HG02763 (cell line): ENCODE data around the gene COPRS.

ENCODE experiments used
- ATAC-seq: cut with Tn5 transposase; IDR thresholded peaks from one replicate; pipeline ENCODE4 v1.9.1; 2021; ENCODE audit warnings: mild to moderate bottlenecking, moderate library complexity; ENCODE audit not compliant: unreplicated experiment

COPRS gene

GRCh38 chr17:31858642-31859486 is at the start of gene COPRS:
Gene COPRS, minus strand, starts transcription at chr17:31859244. Its CDS starts 45 bp downstream, at chr17:31859199.
- peak; percentile 83 for ATAC-seq

GRCh38 chr17:31908386-31908785 is 49.3 kb upstream of the COPRS start:
- ATAC-seq = no peak

- ATAC-seq = no peak
Measured at GRCh38 chr17:31907342-31907962, 48.4 kb upstream of the COPRS start.

- ATAC-seq = no peak
Measured at GRCh38 chr17:31903401-31903800, 44.4 kb upstream of the COPRS start.

GRCh38 chr17:31902693-31903092 is 43.6 kb upstream of the COPRS start:
- ATAC-seq = no peak

GRCh38 chr17:31900877-31901276 is 41.8 kb upstream of the COPRS start:
- no peak for ATAC-seq

- no peak for ATAC-seq
Measured at GRCh38 chr17:31888124-31888523, 29.1 kb upstream of the COPRS start.

GRCh38 chr17:31882571-31882970 is 23.5 kb upstream of the COPRS start:
- no peak for ATAC-seq

GRCh38 chr17:31880311-31880710 is 21.3 kb upstream of the COPRS start:
- ATAC-seq = no peak

- ATAC-seq = no peak
Measured at GRCh38 chr17:31878703-31879073, 19.6 kb upstream of the COPRS start.

GRCh38 chr17:31877911-31878702 is 19.1 kb upstream of the COPRS start:
- no peak for ATAC-seq

GRCh38 chr17:31877341-31877740 is 18.3 kb upstream of the COPRS start:
- ATAC-seq = no peak

- ATAC-seq = no peak
Measured at GRCh38 chr17:31875081-31875480, 16.0 kb upstream of the COPRS start.

- ATAC-seq = no peak
Measured at GRCh38 chr17:31869797-31870568, 10.9 kb upstream of the COPRS start.

- ATAC-seq = no peak
Measured at GRCh38 chr17:31869031-31869430, 10.0 kb upstream of the COPRS start.

GRCh38 chr17:31859487-31860008 is 504 bp upstream of the COPRS start:
- ATAC-seq = no peak

- ATAC-seq = no peak
Measured at GRCh38 chr17:31857920-31858641, 963 bp downstream of the COPRS start.

- no peak for ATAC-seq
Measured at GRCh38 chr17:31856750-31857149, 2.3 kb downstream of the COPRS start.

- no peak for ATAC-seq
Measured at GRCh38 chr17:31854672-31855071, 4.4 kb downstream of the COPRS start.

GRCh38 chr17:31853911-31854470 is 5.1 kb downstream of the COPRS start:
- no peak for ATAC-seq
